Caki2 (cell line): ENCODE data around the gene CNR2. TPM values are rescaled to one million over a fixed set of nuclear protein-coding genes. Genes with fewer than 3 reads are reported as not detected.

Experiments
- total RNA-seq: library from RNA; depleted of rRNA; stranded (reverse); fragments of >200 nt; shearing (Covaris generic); gene quantifications from 2 replicates; pipeline ENCODE4 v1.2.3, GENCODE V29; 2014; ENCODE audit warnings: low replicate concordance; rRNA removed

Gene CNR2
- total RNA-seq, 1 experiment from 2014 or later: 0.03 TPM

Other genes with a start within 250 kb of the CNR2 start
- gene RPL11, start 221.6 kb downstream of the CNR2 start, total RNA-seq: 413 and 414 TPM in 2 replicates
- 18.6 and 21.6 TPM in 2 replicates for gene ELOA, start 169.9 kb downstream of the CNR2 start, total RNA-seq
- 55.0 and 55.4 TPM in 2 replicates for gene PITHD1, start 134.9 kb downstream of the CNR2 start, total RNA-seq
- 95.6 and 105 TPM in 2 replicates for gene LYPLA2, start 122.2 kb downstream of the CNR2 start, total RNA-seq
- 160 and 196 TPM in 2 replicates for gene GALE, start 112.6 kb downstream of the CNR2 start, total RNA-seq
- 72.5 and 74.7 TPM in 2 replicates for gene HMGCL, start 87.9 kb downstream of the CNR2 start, total RNA-seq
- 30.7 and 44.8 TPM in 2 replicates for gene FUCA1, start 45.1 kb downstream of the CNR2 start, total RNA-seq
- 22.0 and 48.8 TPM in 2 replicates for gene PNRC2, start 46.5 kb upstream of the CNR2 start, total RNA-seq
- gene SRSF10, start 67.0 kb upstream of the CNR2 start, total RNA-seq: 24.5 and 31.9 TPM in 2 replicates
- 30.5 and 31.5 TPM in 2 replicates for gene MYOM3, start 198.8 kb upstream of the CNR2 start, total RNA-seq
- 0.61 and 0.68 TPM in 2 replicates for gene IL22RA1, start 229.8 kb upstream of the CNR2 start, total RNA-seq